ENCODE data around the gene TTC7B.

GRCh38 chr14:90545966-90546751 is 270.1 kb downstream of the TTC7B start:
- TF ChIP-seq EZH2 (IDR thresholded peaks at IDR 0.05; ENCODE audit: insufficient read depth, poor library complexity, severe bottlenecking) (no peak), EZH2phosphoT487 (IDR thresholded peaks at IDR 0.05; ENCODE audit: insufficient read depth, low read depth) (no peak)
